Inflammatory macrophage treated with lipopolysaccharide for 1 hour (primary cell): Measurements from ENCODE around the gene CNOT4.
"Not testable (repeated sequence)": the region's sequence is repeated elsewhere in the genome, so short reads cannot be mapped to it uniquely, and the experiment has no call there.

Source experiments
- DNase-seq, 2 donors: peaks; one replicate each; pipeline ENCODE4 v3.0.0-alpha.2; 2020 to 2022

Gene CNOT4

DNA sequence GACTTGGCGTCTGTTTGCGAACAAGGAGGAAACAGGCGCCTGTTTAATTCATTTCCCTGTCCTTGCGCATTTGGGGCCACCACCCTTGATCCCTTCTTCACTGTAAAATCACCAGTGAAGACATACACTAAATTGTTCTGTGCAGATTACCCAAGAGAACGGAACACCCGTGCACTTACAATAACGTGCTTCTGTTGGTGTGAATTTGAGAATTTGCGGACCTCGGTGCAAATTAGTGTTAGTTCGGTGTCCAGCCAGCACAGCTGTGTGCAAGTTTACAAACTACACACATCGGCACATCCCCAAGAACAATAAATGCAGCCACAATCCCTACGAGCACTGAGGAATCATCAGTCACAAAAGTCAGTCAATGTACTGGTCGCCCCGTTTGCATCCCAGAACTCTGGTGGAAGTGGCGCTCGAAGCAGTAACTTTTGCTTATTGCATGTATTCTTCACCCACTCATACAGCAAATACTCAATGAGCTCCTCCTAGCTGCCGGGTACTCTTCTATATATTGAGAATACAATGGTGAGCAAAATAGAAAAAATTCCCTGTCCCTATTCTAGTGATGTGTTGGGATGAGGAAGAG, 786 bp upstream of the CNOT4 start:
- DNase-seq = peak; percentile 19 to 45

DNA sequence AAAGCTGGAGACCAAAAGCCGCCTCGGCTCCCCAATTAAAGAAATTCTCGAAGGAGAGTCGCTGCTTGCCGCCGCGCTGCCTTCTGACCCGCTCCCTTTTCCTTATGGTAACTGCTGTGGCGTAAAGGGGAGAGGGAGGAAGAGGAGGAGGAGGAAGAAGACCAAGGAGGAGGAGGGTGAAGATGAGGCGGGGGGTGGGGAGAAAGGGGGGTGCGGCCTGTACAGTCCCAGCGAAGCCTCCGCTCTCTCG, 388 bp downstream of the CNOT4 start:
- DNase-seq = peak in 1 of 2 donors; percentile 52

DNA sequence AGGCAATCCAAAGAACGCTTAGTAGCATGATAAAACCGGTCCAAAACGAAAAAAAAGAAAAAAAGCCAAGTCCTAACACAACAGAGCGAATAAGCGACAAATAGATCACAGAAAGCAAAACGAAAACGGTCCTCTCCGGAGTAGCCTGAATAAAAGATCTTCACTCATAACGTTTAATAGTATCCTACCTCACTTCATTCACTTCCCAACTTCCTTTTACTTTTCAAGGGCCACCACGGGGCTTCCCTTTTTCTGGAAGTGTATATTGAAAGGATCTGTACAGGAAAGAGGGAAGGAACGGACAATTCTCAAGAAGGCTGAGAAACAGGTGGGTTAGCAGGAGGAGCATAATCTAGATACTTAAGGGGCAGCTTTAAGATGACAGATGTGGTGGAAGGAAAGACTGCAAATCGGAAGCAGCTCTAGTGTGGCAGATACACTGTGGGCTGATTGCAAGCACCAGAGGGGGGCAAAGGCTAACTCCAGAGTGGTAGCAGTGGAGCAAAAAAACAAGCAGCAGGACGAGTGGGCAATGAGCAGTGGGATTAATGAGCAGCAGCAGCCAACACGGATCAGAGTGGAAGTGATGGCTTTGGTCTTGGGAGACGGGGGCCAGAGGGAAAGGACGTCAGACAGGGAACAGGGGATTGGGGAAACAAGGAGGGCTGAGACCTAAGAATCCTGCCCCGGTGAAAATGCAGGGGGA, 866 bp downstream of the CNOT4 start:
- DNase-seq = peak; percentile 18 to 35

DNA sequence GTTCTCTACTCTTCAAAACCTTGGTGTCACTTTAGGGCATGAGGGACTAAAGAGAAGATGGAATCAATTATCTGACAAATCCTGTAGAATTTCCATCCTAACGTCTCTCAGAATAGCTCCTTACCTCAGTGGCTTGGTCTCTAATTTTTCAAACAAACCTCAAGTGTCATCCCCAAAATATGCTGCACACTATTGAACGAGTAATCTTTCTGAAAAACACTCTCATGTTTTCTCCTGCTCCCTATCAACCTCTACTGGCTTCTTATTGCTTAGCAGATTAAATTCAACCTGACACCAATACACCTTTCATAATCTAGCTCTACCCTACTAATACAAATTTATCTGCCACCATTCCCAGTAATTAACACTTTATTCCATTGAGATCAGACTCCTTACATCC, 8.5 kb downstream of the CNOT4 start:
- DNase-seq = no peak

GRCh38 chr7:135499818-135500217, 10.1 kb downstream of the CNOT4 start:
- peak; percentile 62 to 83 for DNase-seq

- DNase-seq = not testable (repeated sequence)
Observed at GRCh38 chr7:135497161-135497560, 12.7 kb downstream of the CNOT4 start.

DNA sequence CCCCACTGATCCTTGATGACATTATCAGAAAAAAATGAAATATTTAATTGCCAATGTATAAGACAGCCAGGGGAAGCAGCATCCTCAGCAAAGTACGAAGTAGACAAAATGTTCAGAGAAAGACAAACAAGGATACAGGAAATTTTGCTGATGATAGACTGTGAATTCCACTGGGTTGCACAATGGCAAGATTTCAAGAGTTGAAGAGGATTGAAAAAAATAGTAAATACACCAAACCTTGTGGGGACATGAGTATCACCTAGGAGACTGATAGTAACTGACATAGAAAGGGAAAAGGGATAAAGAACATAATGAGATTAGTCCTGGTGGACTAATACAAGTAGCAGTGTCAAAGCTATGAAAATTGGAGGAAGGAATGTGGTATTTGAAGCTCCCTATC, 16.5 kb downstream of the CNOT4 start:
- DNase-seq = peak; percentile 53 to 62

DNA sequence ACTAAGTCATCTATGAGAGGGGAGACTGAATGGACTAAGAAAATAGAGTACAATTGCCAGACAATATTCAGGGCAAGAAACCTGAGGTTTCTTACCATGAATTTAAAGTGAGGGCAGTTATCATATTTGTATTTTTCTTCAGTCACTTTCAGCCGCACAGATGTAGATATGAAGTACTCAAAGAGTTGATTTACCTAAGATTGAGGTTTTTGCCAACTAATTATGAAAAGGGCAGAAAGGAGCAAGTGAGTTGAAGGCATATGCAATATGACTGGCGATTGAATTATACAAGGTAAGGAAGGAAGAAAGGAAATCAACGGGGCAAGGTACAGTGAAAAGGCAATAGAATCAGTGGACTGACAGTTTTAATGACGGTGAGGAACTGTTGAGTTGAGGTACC, 17.8 kb downstream of the CNOT4 start:
- no peak for DNase-seq

GRCh38 chr7:135490783-135491182, 19.1 kb downstream of the CNOT4 start:
- DNase-seq = no peak

DNA sequence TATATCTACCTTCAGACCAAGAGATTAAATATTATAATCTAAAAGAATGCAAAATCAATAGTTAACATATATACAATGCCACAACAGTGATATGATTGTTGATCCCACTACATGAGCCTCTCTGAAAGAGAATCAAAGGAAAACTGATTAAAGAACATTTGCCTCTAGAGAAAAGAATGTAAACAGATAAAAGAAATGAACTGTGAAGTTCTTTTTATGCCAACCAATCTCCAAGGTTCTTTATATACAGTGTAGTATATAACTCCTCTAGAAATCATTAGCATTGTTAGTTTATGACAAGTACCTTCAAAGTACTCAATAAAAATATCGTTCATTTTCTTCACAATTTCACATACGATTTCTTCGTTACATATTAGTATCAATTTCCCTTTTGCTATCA, 20.1 kb downstream of the CNOT4 start:
- no peak for DNase-seq

DNA sequence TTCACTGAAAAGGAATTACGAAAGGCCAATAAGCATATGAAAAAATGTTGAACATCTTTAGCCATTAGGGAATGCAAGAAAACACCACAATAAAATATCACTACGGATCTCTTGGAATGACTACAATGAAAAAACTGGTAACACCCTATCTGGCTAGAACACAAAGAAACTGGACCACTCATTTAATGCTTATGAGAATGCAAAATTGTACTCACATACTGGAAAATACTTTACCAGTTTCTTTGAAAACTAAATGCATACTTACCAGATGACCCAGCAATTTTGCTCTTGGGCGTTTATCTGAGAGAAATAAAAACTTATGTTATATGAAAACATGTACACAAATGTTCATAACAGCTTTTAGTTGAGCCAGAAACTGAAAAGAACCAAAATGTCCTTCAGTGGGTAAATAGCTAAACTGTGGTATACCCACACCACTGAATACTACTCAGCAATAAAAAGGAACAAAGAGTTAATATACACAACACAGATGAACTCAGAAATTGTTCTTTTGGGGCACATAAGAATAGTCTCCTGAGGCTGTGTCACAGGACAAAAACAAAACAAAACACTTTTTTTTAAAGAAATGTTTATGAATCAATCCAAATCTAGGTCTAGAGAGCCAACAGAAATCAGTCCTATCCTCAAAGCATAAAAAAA, 23.5 kb downstream of the CNOT4 start:
- no peak for DNase-seq

DNA sequence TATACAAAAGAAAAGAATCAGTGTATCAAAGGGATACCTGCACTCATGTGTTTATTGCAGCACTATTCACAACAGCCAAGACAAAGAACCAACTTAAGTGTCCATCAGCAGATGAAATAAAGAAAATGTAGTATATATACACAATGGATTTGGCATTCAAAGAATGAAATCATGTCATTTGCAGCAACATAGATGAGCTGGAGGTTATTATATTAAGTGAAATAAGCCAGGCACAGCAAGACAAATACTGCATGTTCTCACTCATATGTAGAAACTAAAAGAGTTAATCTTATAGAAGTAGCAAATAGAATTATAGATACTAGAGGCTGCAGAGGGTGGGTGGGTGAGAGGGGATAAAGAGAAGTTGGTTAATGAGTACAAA, 28.3 kb downstream of the CNOT4 start:
- no peak for DNase-seq

- DNase-seq = no peak
Observed at GRCh38 chr7:135480966-135481597, 28.8 kb downstream of the CNOT4 start.

- DNase-seq = no peak
Observed at GRCh38 chr7:135475521-135475920, 34.4 kb downstream of the CNOT4 start.

DNA sequence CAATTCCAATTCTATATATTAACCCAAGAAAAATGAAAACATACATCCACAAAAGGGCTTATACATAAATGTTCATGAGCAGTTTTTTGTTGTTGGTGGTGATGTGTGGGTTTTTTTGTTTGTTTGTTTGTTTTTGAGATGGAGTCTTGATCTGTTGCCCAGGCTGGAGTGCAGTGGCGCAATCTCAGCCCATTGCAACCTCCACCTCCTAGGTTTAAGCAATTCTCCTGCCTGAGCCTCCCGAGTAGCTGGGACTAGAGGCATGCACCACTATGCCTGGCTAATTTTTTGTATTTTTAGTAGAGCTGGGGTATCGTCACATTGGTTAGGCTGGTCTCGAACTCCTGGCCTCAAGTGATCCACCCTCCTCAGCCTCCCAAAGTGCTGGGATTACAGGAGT, 40.2 kb downstream of the CNOT4 start:
- not testable (repeated sequence) for DNase-seq

- DNase-seq = peak; percentile 25 to 34
Observed at GRCh38 chr7:135467207-135467711, 42.6 kb downstream of the CNOT4 start.

DNA sequence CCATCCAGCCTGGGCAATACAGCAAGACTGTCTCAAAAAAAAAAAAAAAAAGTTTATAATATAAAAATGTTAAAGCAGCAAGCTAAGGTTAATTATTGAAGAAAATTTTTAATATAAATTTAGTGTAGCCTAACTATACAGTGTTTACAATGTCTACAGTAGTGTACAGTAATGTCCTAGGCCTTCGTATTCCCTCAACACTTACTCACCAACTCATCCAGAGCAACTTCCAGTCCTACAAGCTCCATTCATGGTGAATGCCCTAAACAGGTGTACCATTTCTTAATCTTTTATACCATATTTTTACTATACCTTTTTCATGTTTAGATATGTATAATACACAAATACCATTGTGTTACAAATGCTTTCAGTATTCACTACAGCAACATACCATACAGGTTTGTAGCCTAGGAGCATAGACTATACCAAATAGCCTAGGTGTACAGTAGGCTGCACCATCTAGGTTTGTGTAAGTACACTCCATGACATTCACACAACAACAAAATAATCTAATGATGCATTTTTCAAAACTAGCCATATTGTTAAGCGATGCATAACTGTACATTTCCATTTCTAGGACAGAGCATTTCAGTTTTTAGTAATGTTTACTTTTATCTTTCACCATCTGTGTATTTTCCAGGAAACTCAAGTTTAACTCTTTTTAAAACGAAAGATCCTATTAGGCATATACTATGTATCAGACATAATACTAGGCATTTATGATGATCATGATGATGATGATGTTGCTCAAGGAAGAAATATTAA, 43.3 kb downstream of the CNOT4 start:
- no peak for DNase-seq

- DNase-seq = peak; percentile 29 to 41
Observed at GRCh38 chr7:135463908-135464307, 46.0 kb downstream of the CNOT4 start.

GRCh38 chr7:135459951-135460567, 49.8 kb downstream of the CNOT4 start:
- DNase-seq = no peak

DNA sequence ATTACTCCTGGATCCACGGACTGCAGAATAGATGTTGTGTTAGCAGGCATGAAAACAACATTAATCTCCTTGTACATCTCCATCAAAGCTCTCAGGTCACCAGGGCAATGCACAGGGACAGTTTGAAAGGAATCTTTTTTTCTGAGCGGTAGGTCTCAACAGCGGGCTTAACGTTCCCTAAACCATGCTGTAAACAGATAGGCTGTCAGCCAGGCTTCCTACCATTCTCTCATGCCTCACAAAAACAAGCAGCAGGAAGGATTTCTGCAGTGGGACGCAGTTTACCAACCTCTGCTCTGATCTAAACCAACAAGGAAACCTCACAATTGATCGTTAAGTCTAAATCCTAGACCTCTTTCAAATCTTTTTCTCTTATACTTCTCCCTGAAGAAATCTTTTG, 50.8 kb downstream of the CNOT4 start:
- no peak for DNase-seq

DNA sequence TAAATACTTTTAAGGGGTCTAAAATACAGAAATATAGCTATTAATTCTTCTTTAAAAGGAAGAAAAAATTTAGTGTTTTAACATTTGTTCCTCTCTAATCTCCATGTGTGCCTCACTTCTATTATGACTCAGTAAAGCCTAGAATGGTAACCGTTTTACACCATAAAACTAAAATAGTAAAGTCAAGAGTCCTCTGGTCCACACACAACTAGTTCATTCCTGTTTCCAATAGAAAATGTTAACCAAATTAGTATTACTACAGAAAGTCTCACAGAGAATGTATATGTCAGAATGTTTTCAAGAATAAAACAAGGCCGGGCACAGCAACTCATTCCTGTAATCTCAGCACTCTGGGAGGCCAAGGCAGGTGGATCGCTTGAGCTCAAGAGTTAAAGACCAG, 55.8 kb downstream of the CNOT4 start:
- no peak for DNase-seq

DNA sequence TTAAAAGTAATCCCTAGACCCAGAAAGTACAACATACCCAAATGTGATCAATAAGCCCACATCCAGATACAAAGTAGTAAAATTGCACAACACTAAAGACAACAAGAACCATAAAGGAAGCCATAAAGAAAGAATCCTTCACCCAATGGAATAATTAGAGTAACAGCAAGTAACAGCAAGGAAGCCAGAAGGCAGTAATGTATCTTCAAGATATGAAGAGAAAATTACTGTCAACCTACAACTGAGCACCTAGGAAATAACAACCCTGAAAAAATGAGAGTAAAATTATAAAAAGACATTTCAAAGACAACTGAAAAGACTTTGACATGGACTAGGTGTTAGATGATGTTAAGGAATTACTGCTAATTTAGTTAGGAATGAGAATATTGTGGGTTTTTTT, 60.5 kb downstream of the CNOT4 start:
- DNase-seq = no peak

GRCh38 chr7:135448753-135449152, 61.1 kb downstream of the CNOT4 start:
- no peak for DNase-seq
